K562 (cell line): ENCODE results near the gene C1orf21. TPM values are rescaled to one million over a fixed set of nuclear protein-coding genes. Genes with fewer than 3 reads are reported as not detected.

Experiments used
- ATAC-seq: fragments of 200-7000 bp; cut with Tn5 transposase; 3 replicates; pipeline ENCODE4 v1.9.1; 2020; ENCODE audit warnings: moderate library complexity
- BruUV-seq: library from RNA; stranded (reverse); fragments of 400-500 nt; replicated peaks from 2 replicates; lab custom pipeline; 2021; lab: Mats Ljungman, UMichigan
- CTCF ChIA-PET: fragments of 300-600 bp; formaldehyde crosslinking; extraction: SDS; loops from one replicate; lab custom pipeline; 2021; ENCODE audit warnings: low intra/inter-chr PET ratio; lab: Yijun Ruan, JAX
- POLR2A ChIA-PET: fragments of 300-600, 350-650 bp; sonication (Branson Sonifier 250); formaldehyde crosslinking; extraction: SDS; loops from one replicate; lab custom pipeline; 2021; ENCODE audit warnings: antibody characterized with exemption, inconsistent platforms; lab: Yijun Ruan, JAX
- DNase-seq, 4 experiments: peaks; one replicate each; pipeline versions ENCODE4 v3.0.0 to v3.0.0-alpha.2; 2011 to 2018; ENCODE audit warnings: low spot score in 3 of 4, mixed read lengths in 3 of 4; ENCODE audit errors: extremely low read depth in 1 of 4
- FAIRE-seq: peaks from 2 replicates; lab custom pipeline; 2011; peaks lifted over from hg19 to GRCh38; lab: Jason Lieb, UNC
- H2AFZ ChIP-seq: 2 replicates; pipeline ENCODE4 v1.6.0; 2011; ENCODE audit warnings: low read depth, low read length, control low read depth, inconsistent platforms
- H3K27ac ChIP-seq: fragments of 200-600 bp; 3 replicates; pipeline ENCODE4 v1.8.0; 2011; ENCODE audit warnings: low read depth, mild to moderate bottlenecking, control low read depth, inconsistent platforms, low read length, moderate library complexity, mixed read lengths; ENCODE audit errors: extremely low read depth
- H3K27me3 ChIP-seq, 2 experiments: fragments of 300-600 bp in 1 of 2; 2 replicates in 1 of 2; 3 replicates in 1 of 2; pipeline versions ENCODE4 v1.6.0 to v1.8.0; 2011; ENCODE audit warnings: inconsistent platforms in 2 of 2, low read length in 2 of 2, mild to moderate bottlenecking in 1 of 2, mixed read lengths in 1 of 2, moderate library complexity in 1 of 2; ENCODE audit not compliant: control insufficient read depth in 2 of 2, insufficient read depth in 2 of 2
- H3K36me3 ChIP-seq: fragments of 300-600 bp; 3 replicates; pipeline ENCODE4 v1.8.0; 2011; ENCODE audit warnings: mild to moderate bottlenecking, low read length, inconsistent platforms; ENCODE audit not compliant: control insufficient read depth, insufficient read depth
- H3K4me1 ChIP-seq, 2 experiments: fragments of 200-600 bp in 1 of 2; replicated peaks in 1 of 2; 2 replicates in 1 of 2; 3 replicates in 1 of 2; pipeline versions ENCODE4 v1.5.1 to v1.8.0; 2011; ENCODE audit warnings: inconsistent platforms in 2 of 2, low read length in 2 of 2, mild to moderate bottlenecking in 1 of 2, mixed read lengths in 1 of 2, moderate library complexity in 1 of 2; ENCODE audit not compliant: control insufficient read depth in 2 of 2, insufficient read depth in 2 of 2
- H3K4me2 ChIP-seq: 2 replicates; pipeline ENCODE4 v1.6.1; 2011; ENCODE audit warnings: low read length, control low read depth, inconsistent platforms, mixed read lengths; ENCODE audit not compliant: insufficient read depth
- H3K4me3 ChIP-seq: fragments of 200-600 bp; sonication (generic), shearing (Covaris generic); 2 replicates; pipeline ENCODE4 v1.5.1; 2016; ENCODE audit warnings: control low read depth, inconsistent platforms
- H3K79me2 ChIP-seq: fragments of 200-600 bp; 3 replicates; pipeline ENCODE4 v1.8.0; 2011; ENCODE audit warnings: low read length, inconsistent platforms; ENCODE audit not compliant: control insufficient read depth, insufficient read depth
- H3K9ac ChIP-seq, 2 experiments: 2 replicates each; pipeline versions ENCODE4 v1.6.0 to v1.6.1; 2011; ENCODE audit warnings: low read depth in 2 of 2, low read length in 2 of 2, control low read depth in 1 of 2, inconsistent platforms in 1 of 2, mild to moderate bottlenecking in 1 of 2, mixed read lengths in 1 of 2; ENCODE audit not compliant: insufficient read depth in 1 of 2
- H3K9me1 ChIP-seq: one replicate; pipeline ENCODE4 v1.6.0; 2011; ENCODE audit warnings: inconsistent platforms, mild to moderate bottlenecking, low read length, moderate library complexity; ENCODE audit not compliant: control insufficient read depth, insufficient read depth
- H3K9me3 ChIP-seq: replicated peaks from 2 replicates; pipeline ENCODE4 v1.5.1; 2011; ENCODE audit warnings: low read depth, low read length, inconsistent platforms; ENCODE audit not compliant: control insufficient read depth, insufficient read depth
- H4K20me1 ChIP-seq: replicated peaks from 2 replicates; pipeline ENCODE4 v1.6.1; 2011; ENCODE audit warnings: low read length, inconsistent platforms, mixed read lengths; ENCODE audit not compliant: control insufficient read depth, insufficient read depth
- KLF13 ChIP-seq: fragments of 450-650 bp; IDR thresholded peaks from 2 replicates; pipeline ENCODE4 v1.6.1; 2016; ENCODE audit warnings: missing genetic modification characterization, low read depth, mild to moderate bottlenecking, missing compliant biosample characterization, moderate library complexity, borderline replicate concordance
- NCOA2 ChIP-seq, 2 experiments: fragments of 450-650 bp; IDR thresholded peaks; 2 replicates each; pipeline ENCODE4 v1.6.1; 2018; ENCODE audit warnings: mild to moderate bottlenecking in 2 of 2, moderate library complexity in 1 of 2; ENCODE audit not compliant: partially characterized antibody in 2 of 2
- NR4A1 ChIP-seq, 2 experiments: fragments of 250-450 bp in 1 of 2; fragments of 450-650 bp in 1 of 2; sonication (Bioruptor Pico) in 1 of 2; IDR thresholded peaks; 2 replicates each; pipeline versions ENCODE4 v1.4.0 to v1.6.1; 2016 to 2020; ENCODE audit warnings: mild to moderate bottlenecking in 2 of 2, missing compliant biosample characterization in 1 of 2, missing genetic modification characterization in 1 of 2, moderate library complexity in 1 of 2
- NUFIP1 ChIP-seq: fragments of 450-650 bp; IDR thresholded peaks from 2 replicates; pipeline ENCODE4 v1.6.1; 2018; ENCODE audit not compliant: partially characterized antibody
- SRF ChIP-seq, 2 experiments: fragments of 250-450, 450-650 bp in 1 of 2; sonication (Bioruptor Pico) in 1 of 2; sonication (generic) in 1 of 2; formaldehyde crosslinking; IDR thresholded peaks; 2 replicates each; pipeline versions ENCODE4 v1.5.0 to v1.5.1; 2020 to 2022; ENCODE audit warnings: mild to moderate bottlenecking in 1 of 2, missing genetic modification reagents in 1 of 2
- TEAD2 ChIP-seq: fragments of 450-650 bp; IDR thresholded peaks from 2 replicates; pipeline ENCODE4 v1.6.1; 2016; ENCODE audit warnings: missing genetic modification characterization, control low read depth, missing compliant biosample characterization
- TEAD4 ChIP-seq, 2 experiments: sonication (generic) in 1 of 2; formaldehyde crosslinking in 1 of 2; IDR thresholded peaks; 2 replicates each; pipeline versions ENCODE4 v1.6.1 to v1.8.0; 2012 to 2022; ENCODE audit warnings: borderline replicate concordance in 1 of 2, inconsistent platforms in 1 of 2, low read length in 1 of 2, mild to moderate bottlenecking in 1 of 2, missing genetic modification reagents in 1 of 2
- TFAM ChIP-seq: fragments of 250-450 bp; sonication (Bioruptor Pico); conservative IDR thresholded peaks from 2 replicates; pipeline ENCODE4 v1.5.0; 2021; ENCODE audit warnings: mild to moderate bottlenecking, moderate library complexity
- ZC3H11A ChIP-seq: IDR thresholded peaks from 2 replicates; pipeline ENCODE4 v1.6.1; 2012; ENCODE audit warnings: low read depth, low read length, improper control_type of control experiment
- ZKSCAN3 ChIP-seq: fragments of 250-450 bp; sonication (Bioruptor Pico); IDR thresholded peaks from 2 replicates; pipeline ENCODE4 v1.4.0; 2020
- ZNF121 ChIP-seq: sonication (generic); formaldehyde crosslinking; conservative IDR thresholded peaks from 2 replicates; pipeline ENCODE4 v1.8.0; 2022; ENCODE audit warnings: missing genetic modification reagents
- ZNF140 ChIP-seq: fragments of 250-450 bp; sonication (Bioruptor Pico); IDR thresholded peaks from 2 replicates; pipeline ENCODE4 v1.8.0; 2021; ENCODE audit warnings: moderate library complexity, mild to moderate bottlenecking, inconsistent platforms
- ZNF197 ChIP-seq: fragments of 200-800 bp; sonication (Bioruptor generic); IDR thresholded peaks from 2 replicates; pipeline ENCODE4 v1.6.1; 2016; ENCODE audit warnings: low read depth, missing genetic modification characterization, missing compliant biosample characterization
- in situ Hi-C: fragments of 300-500 bp; cut with MboI; formaldehyde crosslinking; loops from 4 replicates; pipeline ENCODE4 v1.15.0; 2018; ENCODE audit warnings: inconsistent platforms, mixed read lengths
- intact Hi-C: fragments of 100-400 bp; cut with micrococcal nuclease; formaldehyde crosslinking; loops from 2 replicates; pipeline ENCODE4 v1.14.2; 2022
- polyA plus RNA-seq, 8 experiments: library from polyadenylated mRNA; depleted of rRNA in 4 of 8; stranded (reverse) in 5 of 8; unstranded in 3 of 8; fragments of >200 nt; fragmentation: Nextera tagmentation in 2 of 8; fragmentation: Illumina TruSeq in 1 of 8; extraction: Ambion mirVana in 2 of 8; extraction: Trizol in 1 of 8; gene quantifications; 2 replicates each; pipeline versions ENCODE4 v1.2.1 to v1.2.3, GENCODE V29; 2011 to 2014; ENCODE audit warnings: inconsistent platforms in 1 of 8, missing spikeins in 1 of 8
- total RNA-seq, 7 experiments: library from RNA; depleted of rRNA in 6 of 7; stranded (reverse); fragments of >200 nt in 6 of 7; fragmentation: Illumina TruSeq in 2 of 7; extraction: Trizol in 2 of 7; gene quantifications; 2 replicates each; pipeline versions ENCODE4 v1.2.1 to v1.2.3, GENCODE V29; 2011 to 2021; ENCODE audit warnings: low replicate concordance in 1 of 7
- TF ChIP-seq, protein P1 (sequence below): fragments of 250-450 bp; sonication (Bioruptor Pico); IDR thresholded peaks from 2 replicates; pipeline ENCODE4 v1.5.0; 2021; ENCODE audit warnings: mild to moderate bottlenecking, moderate library complexity
- TF ChIP-seq, protein P2 (sequence below): fragments of 250-450 bp; sonication (Bioruptor Pico); IDR thresholded peaks from 2 replicates; pipeline ENCODE4 v1.4.0; 2020; ENCODE audit warnings: mild to moderate bottlenecking

Gene C1orf21
- total and polyA plus RNA-seq, 9 of the 15 experiments (the other 6 are each of a cell fraction or from before 2014, with no cell fraction given), result under 0.01 to 0.31 (median 0.07) TPM

DNA sequence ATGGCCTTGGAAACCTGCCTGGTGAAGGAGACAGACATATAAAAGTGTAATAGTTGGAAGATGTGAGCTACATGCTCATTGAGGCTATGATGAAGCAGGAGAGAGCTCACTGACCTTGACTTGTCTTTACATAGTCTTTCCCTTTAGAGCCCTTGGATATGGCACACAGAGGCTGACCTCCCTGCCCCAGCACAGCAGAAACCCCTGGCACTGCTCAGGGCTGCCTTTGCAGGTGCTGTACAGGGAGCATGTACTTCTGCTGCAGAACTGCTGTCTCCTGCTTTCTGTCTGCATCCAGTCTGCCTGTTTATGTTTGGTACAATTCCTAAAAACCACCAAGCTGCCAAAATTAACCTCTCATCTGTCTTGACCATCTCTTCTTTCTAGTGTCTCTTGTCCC lies 80.5 kb downstream of the C1orf21 start:
- H3K27ac ChIP-seq, result no peak overlapping the region
- intact Hi-C loops, result no loop called here
- H3K9me1 ChIP-seq, result no peaks in the 10 kb centered on the region
- H3K36me3 ChIP-seq, result no peaks in the 10 kb centered on the region
- no peaks in the 10 kb centered on the region for H3K4me1 ChIP-seq
- H3K9ac ChIP-seq, result no peak overlapping the region
- no peaks in the 10 kb centered on the region; a peak in 1 of 5 replicates for H3K27me3 ChIP-seq
- ATAC-seq (no peak), DNase-seq (no peak), FAIRE-seq (no peak)
- BruUV-seq, result no TSS peak
- CTCF ChIA-PET, result no interaction called here
- in situ Hi-C loops, result no loop called here
- H3K9me3 ChIP-seq, result no peaks in the 10 kb centered on the region
- H3K4me2 ChIP-seq, result no peak overlapping the region
- no peak overlapping the region for H3K4me3 ChIP-seq
- H2AFZ ChIP-seq, result no peak overlapping the region
- H3K79me2 ChIP-seq, result no peaks in the 10 kb centered on the region
- POLR2A ChIA-PET, result interaction anchor here (0.5 to 1.0 kb wide), 2 partner anchors 9 to 1174 kb away, joined by 3 read pairs; no protein-coding TSS in a partner anchor
- H4K20me1 ChIP-seq, result no peaks in the 10 kb centered on the region
- no peak for TF ChIP-seq NR4A1 (CRISPR knock-in tag; IDR thresholded peaks at IDR 0.05)
- no peak for TF ChIP-seq NR4A1 (tag; IDR thresholded peaks at IDR 0.05)
- no peak for TF ChIP-seq NUFIP1
- no peak for TF ChIP-seq KLF13 (tag)
- no peak for TF ChIP-seq ZNF197 (CRISPR knock-in tag)
- no peak for TF ChIP-seq TFAM (CRISPR knock-in tag)
- TF ChIP-seq SRF (CRISPR knock-in tag; IDR thresholded peaks at IDR 0.05), result no peak
- no peak for TF ChIP-seq TEAD2 (tag)
- no peak for TF ChIP-seq ZC3H11A
- no peak for TF ChIP-seq TEAD4 (IDR thresholded peaks at IDR 0.05; ENCODE audit: low read length)
- TF ChIP-seq TEAD4 (CRISPR knock-in tag; IDR thresholded peaks at IDR 0.05; ENCODE audit: borderline replicate concordance), result no peak
- TF ChIP-seq, protein P1, sequence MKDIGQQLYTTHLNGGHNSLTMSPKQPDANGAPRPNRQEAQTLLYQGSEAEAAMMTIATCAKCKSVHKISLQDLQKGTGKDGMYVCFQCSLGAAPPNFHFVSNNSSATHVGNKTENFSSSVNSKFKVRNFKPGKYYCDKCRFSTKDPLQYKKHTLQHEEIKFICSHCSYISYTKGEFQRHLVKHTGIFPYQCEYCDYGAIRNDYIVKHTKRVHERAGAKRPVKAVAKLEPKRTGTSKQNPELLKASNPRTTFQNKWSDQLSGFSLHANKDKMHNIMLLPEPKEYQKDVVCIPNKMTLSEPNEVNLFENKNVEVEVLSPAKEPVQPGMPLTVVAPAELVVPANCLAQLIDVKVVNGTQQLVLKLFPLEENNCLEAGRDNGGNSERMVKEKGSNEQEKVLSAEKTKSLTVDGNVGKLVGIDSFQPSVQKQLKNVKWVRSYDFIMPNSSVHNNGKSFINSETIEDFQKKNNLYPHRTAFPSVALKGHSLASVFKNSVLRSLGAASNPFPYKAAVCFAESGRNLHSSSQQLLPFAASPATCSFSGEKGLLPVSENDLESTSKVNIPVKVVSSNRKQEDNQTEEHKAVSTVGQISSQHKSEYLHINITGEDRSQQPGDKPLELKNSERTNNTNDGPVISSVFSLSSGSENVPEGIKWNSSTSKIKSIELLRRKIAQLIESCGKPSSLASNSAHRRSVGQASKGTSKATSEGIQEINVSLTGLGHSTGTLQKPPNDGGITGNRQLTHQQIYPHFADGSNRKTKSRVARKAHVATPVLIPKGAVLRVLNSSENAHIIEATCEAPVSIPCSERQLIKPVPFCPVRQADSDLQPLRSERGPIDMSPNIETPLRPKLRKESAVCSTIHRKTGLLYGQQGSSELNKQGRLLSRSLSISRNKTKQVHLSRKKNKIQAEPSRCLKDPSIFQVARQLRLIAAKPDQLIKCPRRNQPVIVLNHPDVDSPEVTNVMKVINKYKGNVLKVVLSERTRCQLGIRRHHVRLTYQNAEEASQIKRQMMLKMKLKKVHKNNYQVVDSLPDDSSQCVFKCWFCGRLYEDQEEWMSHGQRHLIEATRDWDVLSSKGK (CRISPR knock-in tag), result no peak
- no peak for TF ChIP-seq ZKSCAN3
- TF ChIP-seq ZNF121, result no peak
- TF ChIP-seq, protein P2, sequence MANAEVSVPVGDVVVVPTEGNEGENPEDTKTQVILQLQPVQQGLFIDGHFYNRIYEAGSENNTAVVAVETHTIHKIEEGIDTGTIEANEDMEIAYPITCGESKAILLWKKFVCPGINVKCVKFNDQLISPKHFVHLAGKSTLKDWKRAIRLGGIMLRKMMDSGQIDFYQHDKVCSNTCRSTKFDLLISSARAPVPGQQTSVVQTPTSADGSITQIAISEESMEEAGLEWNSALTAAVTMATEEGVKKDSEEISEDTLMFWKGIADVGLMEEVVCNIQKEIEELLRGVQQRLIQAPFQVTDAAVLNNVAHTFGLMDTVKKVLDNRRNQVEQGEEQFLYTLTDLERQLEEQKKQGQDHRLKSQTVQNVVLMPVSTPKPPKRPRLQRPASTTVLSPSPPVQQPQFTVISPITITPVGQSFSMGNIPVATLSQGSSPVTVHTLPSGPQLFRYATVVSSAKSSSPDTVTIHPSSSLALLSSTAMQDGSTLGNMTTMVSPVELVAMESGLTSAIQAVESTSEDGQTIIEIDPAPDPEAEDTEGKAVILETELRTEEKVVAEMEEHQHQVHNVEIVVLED, result no peak
- TF ChIP-seq ZNF140, result no peak
- no peak for TF ChIP-seq NCOA2 (IDR thresholded peaks at IDR 0.05; ENCODE audit: partially characterized antibody in 2 of 2)
